Measurements from ENCODE around the gene ANXA3. TPM values are rescaled to one million over a fixed set of nuclear protein-coding genes. Genes with fewer than 3 reads are reported as not detected.
"Not testable (repeated sequence)": the region's sequence is repeated elsewhere in the genome, so short reads cannot be mapped to it uniquely, and the experiment has no call there.

The ANXA3 gene
- total RNA-seq, 1 donor from 2014 or later, result 87.2 TPM

- no peak for DNase-seq (ENCODE audit: low spot score in 2 of 2, unreplicated experiment in 2 of 2)
- Mint-ChIP-seq H3K36me3 (peaks cover 29% of the 10 kb centered on the region), H3K27ac (no peak overlapping the region), H3K9me3 (peaks cover 10% of the 10 kb centered on the region), H3K4me1 (no peaks in the 10 kb centered on the region), H3K27me3 (ENCODE audit: low read depth) (no peaks in the 10 kb centered on the region), H3K4me3 (no peak overlapping the region)
- TF ChIP-seq CTCF (IDR thresholded peaks at IDR 0.05; ENCODE audit: unreplicated experiment), result no peak
Observed at GRCh38 chr4:78591404-78591803, 39.8 kb downstream of the ANXA3 start.

- Mint-ChIP-seq H3K9me3 (peaks cover 10% of the 10 kb centered on the region), H3K4me1 (no peaks in the 10 kb centered on the region), H3K36me3 (peaks cover 31% of the 10 kb centered on the region), H3K27me3 (ENCODE audit: low read depth) (no peaks in the 10 kb centered on the region), H3K27ac (no peak overlapping the region), H3K4me3 (no peak overlapping the region)
- DNase-seq (ENCODE audit: low spot score in 2 of 2, unreplicated experiment in 2 of 2), result no peak
- no peak for TF ChIP-seq CTCF (IDR thresholded peaks at IDR 0.05; ENCODE audit: unreplicated experiment)
Observed at GRCh38 chr4:78592088-78592783, 40.7 kb downstream of the ANXA3 start.

- TF ChIP-seq CTCF (IDR thresholded peaks at IDR 0.05; ENCODE audit: unreplicated experiment), result no peak
- Mint-ChIP-seq H3K36me3 (peaks cover 41% of the 10 kb centered on the region), H3K27ac (no peak overlapping the region)
Observed at GRCh38 chr4:78596111-78596742, 44.7 kb downstream of the ANXA3 start.

GRCh38 chr4:78598431-78598830 lies 46.9 kb downstream of the ANXA3 start:
- DNase-seq (ENCODE audit: low spot score in 2 of 2, unreplicated experiment in 2 of 2); H3K4me3 Mint-ChIP-seq; H3K27ac Mint-ChIP-seq; H3K4me1 Mint-ChIP-seq; H3K9me3 Mint-ChIP-seq; H3K27me3 Mint-ChIP-seq (ENCODE audit: low read depth): not testable (repeated sequence)
- H3K36me3 Mint-ChIP-seq, result peaks cover 47% of the 10 kb centered on the region

More at GRCh38 chr4:78596111-78596742, 44.7 kb downstream of the ANXA3 start:
- no peak for DNase-seq (ENCODE audit: low spot score in 2 of 2, unreplicated experiment in 2 of 2)
- peaks cover 10% of the 10 kb centered on the region for H3K9me3 Mint-ChIP-seq
- no peaks in the 10 kb centered on the region for H3K4me1 Mint-ChIP-seq
- H3K27me3 Mint-ChIP-seq (ENCODE audit: low read depth), result no peaks in the 10 kb centered on the region
- H3K4me3 Mint-ChIP-seq, result no peak overlapping the region

- H3K27ac Mint-ChIP-seq, result no peak overlapping the region
- no peaks in the 10 kb centered on the region for H3K4me1 Mint-ChIP-seq
- DNase-seq (ENCODE audit: low spot score in 2 of 2, unreplicated experiment in 2 of 2), result no peak
- H3K4me3 Mint-ChIP-seq, result no peak overlapping the region
- no peak for TF ChIP-seq CTCF (IDR thresholded peaks at IDR 0.05; ENCODE audit: unreplicated experiment)
- H3K36me3 Mint-ChIP-seq, result peaks cover 47% of the 10 kb centered on the region
- H3K27me3 Mint-ChIP-seq (ENCODE audit: low read depth), result no peaks in the 10 kb centered on the region
- peaks cover 6% of the 10 kb centered on the region for H3K9me3 Mint-ChIP-seq
Observed at GRCh38 chr4:78599147-78599546, 47.6 kb downstream of the ANXA3 start.

- TF ChIP-seq CTCF (IDR thresholded peaks at IDR 0.05; ENCODE audit: unreplicated experiment), result no peak
- Mint-ChIP-seq H3K27me3 (ENCODE audit: low read depth) (no peaks in the 10 kb centered on the region), H3K36me3 (peaks cover 43% of the 10 kb centered on the region), H3K4me3 (no peak overlapping the region), H3K27ac (peak overlapping the region; percentile 71), H3K4me1 (no peaks in the 10 kb centered on the region), H3K9me3 (no peaks in the 10 kb centered on the region)
- DNase-seq (ENCODE audit: low spot score in 2 of 2, unreplicated experiment in 2 of 2), result no peak
Observed at GRCh38 chr4:78599931-78600375, 48.4 kb downstream of the ANXA3 start.
